ENCODE data around the gene AOPEP.

AOPEP gene

GRCh38 chr9:94974154-94974879 lies 247.8 kb downstream of the AOPEP start:
- no peak overlapping the region for H2AFZ ChIP-seq (ENCODE audit: low read length)
- H3K4me3 ChIP-seq (ENCODE audit: low read length) = no peak overlapping the region
- H3K36me3 ChIP-seq (replicated peaks; ENCODE audit: insufficient read depth, low read length) = no peaks in the 10 kb centered on the region
- H3F3A ChIP-seq (ENCODE audit: insufficient read depth, low read length) = no peaks in the 10 kb centered on the region
- no peak for TF ChIP-seq EZH2phosphoT487 (IDR thresholded peaks at IDR 0.05; ENCODE audit: low read length)
- TF ChIP-seq, protein P1, sequence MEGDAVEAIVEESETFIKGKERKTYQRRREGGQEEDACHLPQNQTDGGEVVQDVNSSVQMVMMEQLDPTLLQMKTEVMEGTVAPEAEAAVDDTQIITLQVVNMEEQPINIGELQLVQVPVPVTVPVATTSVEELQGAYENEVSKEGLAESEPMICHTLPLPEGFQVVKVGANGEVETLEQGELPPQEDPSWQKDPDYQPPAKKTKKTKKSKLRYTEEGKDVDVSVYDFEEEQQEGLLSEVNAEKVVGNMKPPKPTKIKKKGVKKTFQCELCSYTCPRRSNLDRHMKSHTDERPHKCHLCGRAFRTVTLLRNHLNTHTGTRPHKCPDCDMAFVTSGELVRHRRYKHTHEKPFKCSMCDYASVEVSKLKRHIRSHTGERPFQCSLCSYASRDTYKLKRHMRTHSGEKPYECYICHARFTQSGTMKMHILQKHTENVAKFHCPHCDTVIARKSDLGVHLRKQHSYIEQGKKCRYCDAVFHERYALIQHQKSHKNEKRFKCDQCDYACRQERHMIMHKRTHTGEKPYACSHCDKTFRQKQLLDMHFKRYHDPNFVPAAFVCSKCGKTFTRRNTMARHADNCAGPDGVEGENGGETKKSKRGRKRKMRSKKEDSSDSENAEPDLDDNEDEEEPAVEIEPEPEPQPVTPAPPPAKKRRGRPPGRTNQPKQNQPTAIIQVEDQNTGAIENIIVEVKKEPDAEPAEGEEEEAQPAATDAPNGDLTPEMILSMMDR (IDR thresholded peaks at IDR 0.05; ENCODE audit: low read length) = no peak
- no peak for TF ChIP-seq EZH2 (optimal IDR thresholded peaks at IDR 0.05; ENCODE audit: low read depth, low read length)
- H4K20me1 ChIP-seq (ENCODE audit: insufficient read depth, low read length) = no peaks in the 10 kb centered on the region
- no peak overlapping the region for H3K27ac ChIP-seq (ENCODE audit: low read length)
- H3K27me3 ChIP-seq (replicated peaks; ENCODE audit: insufficient read depth, low read length) = no peaks in the 10 kb centered on the region
- H3K9ac ChIP-seq (ENCODE audit: low read length) = no peak overlapping the region
- DNase-seq = no peak
- no peaks in the 10 kb centered on the region for H3K9me2 ChIP-seq (replicated peaks; ENCODE audit: insufficient read depth, low read length)
- no peaks in the 10 kb centered on the region for H3K9me3 ChIP-seq (replicated peaks; ENCODE audit: insufficient read depth, low read length)
- H3K4me1 ChIP-seq (ENCODE audit: low read length) = no peaks in the 10 kb centered on the region
- H3K4me2 ChIP-seq (ENCODE audit: low read depth, low read length) = no peak overlapping the region
- H3K79me2 ChIP-seq (ENCODE audit: low read length) = no peaks in the 10 kb centered on the region

- no peak for DNase-seq
- no peak overlapping the region for H2AFZ ChIP-seq (ENCODE audit: low read length)
- no peaks in the 10 kb centered on the region for H4K20me1 ChIP-seq (ENCODE audit: insufficient read depth, low read length)
- no peaks in the 10 kb centered on the region for H3K9me2 ChIP-seq (replicated peaks; ENCODE audit: insufficient read depth, low read length)
- no peak overlapping the region for H3K4me3 ChIP-seq (ENCODE audit: low read length)
- H3K4me2 ChIP-seq (ENCODE audit: low read depth, low read length) = no peak overlapping the region
- TF ChIP-seq EZH2 (optimal IDR thresholded peaks at IDR 0.05; ENCODE audit: low read depth, low read length) (no peak), EZH2phosphoT487 (IDR thresholded peaks at IDR 0.05; ENCODE audit: low read length) (no peak)
- TF ChIP-seq, protein P1 (IDR thresholded peaks at IDR 0.05; ENCODE audit: low read length) = no peak
- no peaks in the 10 kb centered on the region for H3K27me3 ChIP-seq (replicated peaks; ENCODE audit: insufficient read depth, low read length)
- H3K27ac ChIP-seq (ENCODE audit: low read length) = no peak overlapping the region
- H3K9me3 ChIP-seq (replicated peaks; ENCODE audit: insufficient read depth, low read length) = no peaks in the 10 kb centered on the region
- H3K79me2 ChIP-seq (ENCODE audit: low read length) = no peaks in the 10 kb centered on the region
- H3K36me3 ChIP-seq (replicated peaks; ENCODE audit: insufficient read depth, low read length) = no peaks in the 10 kb centered on the region
- no peak overlapping the region for H3K9ac ChIP-seq (ENCODE audit: low read length)
- no peaks in the 10 kb centered on the region for H3F3A ChIP-seq (ENCODE audit: insufficient read depth, low read length)
- no peaks in the 10 kb centered on the region for H3K4me1 ChIP-seq (ENCODE audit: low read length)
Measured at GRCh38 chr9:94975480-94975879, 249.0 kb downstream of the AOPEP start.

DNA sequence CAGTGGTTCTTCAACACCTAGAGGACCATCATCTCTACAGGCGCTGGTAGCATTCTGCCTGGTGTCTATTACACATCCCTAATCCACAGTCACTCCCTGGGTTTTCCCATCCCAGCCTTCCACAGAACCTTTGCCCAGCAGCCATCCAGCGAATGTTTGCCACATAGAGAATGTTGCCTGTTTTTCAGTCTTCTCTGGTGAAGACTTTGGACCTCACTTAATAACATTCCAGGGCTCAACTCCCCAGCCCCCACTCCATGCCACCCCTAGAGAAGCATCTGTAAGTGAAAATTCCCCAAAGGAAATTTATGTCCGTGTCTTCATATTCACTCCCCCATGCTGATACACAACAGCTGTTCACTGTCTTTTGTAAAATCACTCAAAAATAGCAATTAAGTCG lies 249.6 kb downstream of the AOPEP start:
- no peak for DNase-seq
- no peaks in the 10 kb centered on the region for H3K79me2 ChIP-seq (ENCODE audit: low read length)
- no peaks in the 10 kb centered on the region for H3K27me3 ChIP-seq (replicated peaks; ENCODE audit: insufficient read depth, low read length)
- H3F3A ChIP-seq (ENCODE audit: insufficient read depth, low read length) = no peaks in the 10 kb centered on the region
- H3K27ac ChIP-seq (ENCODE audit: low read length) = no peak overlapping the region
- no peak overlapping the region for H3K9ac ChIP-seq (ENCODE audit: low read length)
- H3K4me1 ChIP-seq (ENCODE audit: low read length) = no peaks in the 10 kb centered on the region
- no peak overlapping the region for H3K4me3 ChIP-seq (ENCODE audit: low read length)
- no peak overlapping the region for H2AFZ ChIP-seq (ENCODE audit: low read length)
- no peaks in the 10 kb centered on the region for H3K9me2 ChIP-seq (replicated peaks; ENCODE audit: insufficient read depth, low read length)
- H3K4me2 ChIP-seq (ENCODE audit: low read depth, low read length) = no peak overlapping the region
- H4K20me1 ChIP-seq (ENCODE audit: insufficient read depth, low read length) = no peaks in the 10 kb centered on the region
- no peaks in the 10 kb centered on the region for H3K36me3 ChIP-seq (replicated peaks; ENCODE audit: insufficient read depth, low read length)
- H3K9me3 ChIP-seq (replicated peaks; ENCODE audit: insufficient read depth, low read length) = no peaks in the 10 kb centered on the region
- TF ChIP-seq, protein P1 (IDR thresholded peaks at IDR 0.05; ENCODE audit: low read length) = no peak
- TF ChIP-seq EZH2phosphoT487 (IDR thresholded peaks at IDR 0.05; ENCODE audit: low read length) (no peak), EZH2 (optimal IDR thresholded peaks at IDR 0.05; ENCODE audit: low read depth, low read length) (no peak)

Data from MM.1S (cell line).